ENCODE data around the gene SCN10A.

SCN10A gene

DNA sequence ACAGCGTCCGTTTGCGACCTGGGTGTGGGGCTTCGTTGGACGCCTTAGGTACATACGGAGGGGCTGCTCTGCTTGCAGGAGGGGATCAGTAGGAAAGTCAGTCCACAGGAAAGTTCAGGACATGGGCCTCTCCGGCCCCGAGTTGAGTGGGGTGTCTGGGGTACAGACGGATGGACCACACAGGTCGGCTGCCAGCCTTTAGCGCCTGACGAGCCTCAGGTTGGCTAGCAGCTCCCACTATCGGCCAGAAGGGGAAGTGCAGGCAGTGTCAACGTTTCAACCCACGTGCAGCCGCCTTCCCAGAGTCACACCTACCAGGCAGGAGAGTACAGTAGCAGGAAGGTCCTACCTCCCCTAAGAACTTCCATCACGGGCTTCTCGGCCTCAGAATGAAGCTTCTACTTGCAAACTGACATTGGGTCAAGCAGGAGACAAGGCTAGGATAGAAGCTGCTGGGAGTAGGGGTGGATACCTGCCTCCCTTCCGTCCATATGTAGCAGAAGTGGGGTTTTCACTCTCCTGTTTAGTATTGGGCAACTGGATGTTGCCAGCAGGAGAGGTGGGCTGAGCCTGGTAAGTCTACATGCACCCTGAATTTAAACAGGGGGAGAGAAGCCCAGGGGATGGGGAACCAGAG lies 164.7 kb downstream of the SCN10A start:
- DNase-seq (ENCODE audit: low read depth in 2 of 2): peak; percentile 58 to 66

DNA sequence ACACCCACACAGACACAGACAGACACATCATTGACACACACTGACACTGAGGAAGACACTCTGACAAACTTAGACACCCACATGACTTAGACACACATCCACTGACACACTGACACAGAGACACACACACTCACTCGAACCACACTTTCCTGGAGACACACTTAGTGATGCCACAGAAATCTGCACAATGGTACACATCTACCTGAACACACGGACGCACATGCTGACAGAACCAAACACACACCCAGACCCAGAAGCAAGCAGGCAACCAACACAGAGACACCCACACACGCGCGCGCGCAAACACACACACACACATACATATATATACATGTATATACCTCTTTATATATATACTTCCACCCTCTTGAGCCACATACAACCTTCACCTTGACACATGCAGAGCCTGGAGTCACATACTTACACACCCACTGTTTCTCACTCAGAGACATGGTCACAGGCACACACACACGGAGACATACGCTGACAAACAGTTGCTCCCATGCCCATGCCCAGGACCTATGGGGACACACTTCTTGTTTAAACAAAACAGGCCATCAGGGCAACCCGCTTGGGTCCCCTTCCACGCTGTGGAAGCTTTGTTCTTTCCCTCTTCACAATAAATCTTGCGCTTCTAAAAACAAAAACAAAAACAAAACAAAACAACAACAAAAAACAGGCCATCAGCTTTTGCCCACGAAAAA lies 165.6 kb downstream of the SCN10A start:
- DNase-seq (ENCODE audit: low read depth in 2 of 2): no peak

DNA sequence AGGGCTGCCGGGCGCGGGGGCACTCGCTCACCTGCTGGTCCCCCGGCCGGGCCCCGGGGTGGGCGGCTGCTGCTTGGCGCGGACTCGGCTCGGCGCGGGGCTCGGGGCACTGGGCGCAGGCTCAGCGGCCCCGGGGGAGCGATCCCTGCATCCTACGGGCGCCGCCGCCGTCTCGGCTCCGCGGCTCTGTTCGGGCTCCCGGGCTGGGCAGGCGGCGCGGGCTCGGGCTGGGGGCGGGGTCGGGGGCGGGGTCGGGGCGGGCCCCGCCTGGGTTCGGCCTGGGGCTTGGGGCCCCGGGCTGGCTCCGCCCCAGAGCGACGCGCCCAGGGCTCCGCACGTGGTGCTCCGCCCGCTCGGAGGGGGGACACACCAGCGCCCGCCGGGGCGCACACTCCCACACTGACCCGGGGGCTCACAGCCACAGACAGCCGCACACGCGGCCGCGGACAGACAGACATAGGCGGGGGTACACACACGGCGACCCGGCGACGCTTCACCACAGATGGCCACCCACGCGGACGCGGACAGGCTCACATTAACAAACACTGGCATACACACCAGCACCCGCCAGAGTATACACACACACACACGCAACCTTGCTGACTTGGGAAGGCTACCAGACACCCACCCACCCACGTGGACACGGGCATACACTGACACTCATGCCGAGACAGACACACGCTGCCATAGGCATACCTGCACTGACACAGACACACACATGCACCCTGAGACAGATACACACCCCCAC lies 166.3 kb downstream of the SCN10A start, which contains the start of gene SCN5A:
Gene SCN5A, minus strand, starts transcription at position 188 of the 748 bp plus-strand sequence. CDS start 16,380 bp downstream, outside the sequence.
- peak; percentile 40 to 57 for DNase-seq (ENCODE audit: low read depth in 2 of 2)

DNA sequence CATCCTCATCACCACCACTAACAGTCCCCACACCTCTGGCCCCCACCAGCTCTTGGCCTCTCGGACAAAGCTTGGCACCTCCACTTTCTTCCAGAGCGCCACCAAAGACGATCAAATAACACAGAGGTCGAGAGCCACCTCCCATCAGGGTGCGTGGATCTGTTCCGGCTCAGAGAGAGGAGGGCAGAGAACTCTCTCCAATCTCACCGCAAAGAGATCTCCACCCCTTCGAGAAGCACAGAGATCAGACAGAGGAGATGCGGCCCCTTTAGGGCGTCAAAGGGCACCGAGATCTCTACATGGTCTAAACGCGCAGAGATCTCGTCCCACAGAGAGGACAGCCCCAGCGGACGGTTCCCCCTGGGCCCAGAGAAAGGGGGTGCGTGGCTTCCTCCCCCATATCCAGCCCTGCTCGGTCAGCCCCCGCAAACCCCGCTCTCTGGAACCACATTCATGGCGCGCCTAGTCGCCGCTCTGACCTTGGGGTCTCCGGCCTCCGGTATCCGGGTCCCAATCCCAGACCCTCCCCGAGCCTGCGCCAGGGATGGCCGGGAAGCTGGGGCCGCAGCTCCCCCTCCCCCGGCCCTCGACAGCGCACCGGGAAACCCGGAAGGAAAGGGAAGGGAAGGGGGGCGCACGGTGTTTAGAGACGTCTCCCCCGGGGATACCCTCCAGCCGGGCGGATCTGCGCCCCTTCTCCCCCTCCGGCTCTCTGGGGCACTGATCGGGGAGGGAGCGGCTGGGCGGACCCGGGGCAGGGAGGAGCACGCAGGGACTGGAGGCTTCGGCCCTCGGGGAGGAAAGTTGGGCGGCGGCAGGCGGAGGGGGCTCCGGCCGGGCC lies 167.1 kb downstream of the SCN10A start:
- DNase-seq (ENCODE audit: low read depth in 2 of 2): no peak

DNA sequence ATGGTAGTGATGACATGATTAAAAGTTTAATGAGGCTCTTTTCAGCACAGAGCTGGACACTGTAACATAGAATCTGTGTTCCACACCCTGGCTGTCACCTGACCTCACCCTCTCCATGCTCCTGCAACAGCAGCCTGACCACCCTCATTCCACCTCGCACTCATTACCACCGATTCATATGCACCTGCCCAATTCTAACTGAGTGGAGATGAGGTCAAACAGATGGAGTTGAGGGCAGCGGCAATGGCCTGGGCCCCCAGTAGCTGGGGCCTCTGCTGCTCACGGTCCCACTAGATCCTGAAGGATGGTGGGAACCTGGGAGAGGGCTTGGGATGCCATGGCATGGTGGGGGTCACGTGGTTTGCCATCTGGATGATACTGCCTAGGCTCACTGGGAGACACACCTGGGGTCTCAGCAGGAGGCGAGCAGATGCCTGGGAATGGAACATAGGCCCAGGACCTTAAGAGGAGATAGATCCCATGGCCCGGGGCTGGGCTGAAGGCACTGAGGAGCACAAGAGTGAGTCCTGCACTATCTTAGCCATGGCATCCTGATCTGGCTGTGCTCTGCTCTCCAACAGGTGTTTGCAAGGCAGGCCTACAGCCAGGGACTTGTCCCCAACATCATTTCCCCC lies 167.9 kb downstream of the SCN10A start:
- no peak for DNase-seq (ENCODE audit: low read depth in 2 of 2)

DNA sequence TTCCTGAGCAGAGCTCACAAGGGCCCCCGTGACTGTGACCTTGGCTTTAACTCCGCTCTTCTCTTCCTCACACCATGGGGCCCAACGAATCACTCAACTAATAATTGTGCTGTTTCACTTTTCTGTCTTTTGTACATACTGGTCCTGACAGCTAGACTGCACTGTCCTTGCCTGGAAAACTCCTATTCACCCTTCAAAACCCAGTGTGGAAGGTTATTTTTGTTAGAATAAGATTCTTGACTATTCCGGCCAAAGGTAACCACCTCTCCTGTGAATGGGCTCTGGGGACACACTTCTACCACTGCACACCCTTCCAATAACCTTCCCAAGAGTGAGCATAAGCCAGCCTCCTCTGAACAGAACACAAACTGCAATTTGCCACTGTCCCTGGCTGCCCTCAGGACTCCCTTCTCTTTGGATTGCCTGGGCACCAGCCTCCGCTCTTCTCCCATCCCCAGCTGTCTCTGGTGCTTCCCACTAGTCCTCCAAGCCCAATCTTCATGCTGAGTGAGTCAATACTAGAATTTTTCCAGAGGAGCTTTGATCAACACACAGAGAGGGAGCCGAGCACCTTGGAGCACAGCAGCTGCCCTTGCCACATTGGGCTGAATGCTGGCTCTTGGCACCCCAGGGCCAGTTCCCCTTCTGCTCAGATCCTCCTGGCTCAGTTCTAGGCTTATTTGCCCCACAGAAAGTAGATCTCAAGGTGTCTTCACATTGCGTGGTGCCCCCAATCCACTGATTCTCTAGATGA lies 168.6 kb downstream of the SCN10A start:
- DNase-seq (ENCODE audit: low read depth in 2 of 2): no peak

Data from stimulated activated CD4-positive, alpha-beta T cell treated with anti-CD3 and anti-CD28 coated beads, Interleukin-1b, Interleukin-23, amount 100 ng/mL, for 4 hours (primary cell).